Endothelial cell (in vitro differentiated cells): ENCODE results near the gene JAM2. TPM values are rescaled to one million over a fixed set of nuclear protein-coding genes. Genes with fewer than 3 reads are reported as not detected.
"Not testable (repeated sequence)": the region's sequence is repeated elsewhere in the genome, so short reads cannot be mapped to it uniquely, and the experiment has no call there.

Experiments used
- DNase-seq: peaks from one replicate; pipeline ENCODE4 v3.0.0; 2021; ENCODE audit warnings: low spot score
- H3K27ac Mint-ChIP-seq: one replicate; pipeline ENCODE4 v1.8.0; 2021; ENCODE audit warnings: mixed read lengths, inconsistent platforms; ENCODE audit not compliant: unreplicated experiment
- H3K27me3 Mint-ChIP-seq: one replicate; pipeline ENCODE4 v1.8.0; 2021; ENCODE audit warnings: mild to moderate bottlenecking, moderate library complexity, mixed read lengths, inconsistent platforms; ENCODE audit not compliant: unreplicated experiment
- H3K36me3 Mint-ChIP-seq: one replicate; pipeline ENCODE4 v1.8.0; 2021; ENCODE audit warnings: mild to moderate bottlenecking, low read depth, mixed read lengths, inconsistent platforms; ENCODE audit not compliant: unreplicated experiment
- H3K4me1 Mint-ChIP-seq: one replicate; pipeline ENCODE4 v1.8.0; 2021; ENCODE audit warnings: mild to moderate bottlenecking, mixed read lengths, inconsistent platforms; ENCODE audit not compliant: unreplicated experiment
- H3K4me3 Mint-ChIP-seq: one replicate; pipeline ENCODE4 v1.8.0; 2021; ENCODE audit warnings: mild to moderate bottlenecking, mixed read lengths, inconsistent platforms; ENCODE audit not compliant: unreplicated experiment
- H3K9me3 Mint-ChIP-seq: one replicate; pipeline ENCODE4 v1.8.0; 2021; ENCODE audit warnings: mixed read lengths, inconsistent platforms; ENCODE audit not compliant: unreplicated experiment
- CTCF ChIP-seq: fragments of 200-600 bp; sonication (generic); IDR thresholded peaks from one replicate; pipeline ENCODE4 v1.5.0; 2021; ENCODE audit warnings: antibody characterized with exemption; ENCODE audit not compliant: unreplicated experiment
- total RNA-seq: library from RNA; stranded (reverse); fragmentation: NEBNext Ultra II Directional; extraction: Animal tissue kit (Norgen Biotek cat#: 25700); gene quantifications from one replicate; pipeline ENCODE4 v1.2.1, GENCODE V29; 2021; ENCODE audit not compliant: unreplicated experiment

Gene JAM2
- total RNA-seq, 1 donor from 2014 or later: 0.77 TPM

DNA sequence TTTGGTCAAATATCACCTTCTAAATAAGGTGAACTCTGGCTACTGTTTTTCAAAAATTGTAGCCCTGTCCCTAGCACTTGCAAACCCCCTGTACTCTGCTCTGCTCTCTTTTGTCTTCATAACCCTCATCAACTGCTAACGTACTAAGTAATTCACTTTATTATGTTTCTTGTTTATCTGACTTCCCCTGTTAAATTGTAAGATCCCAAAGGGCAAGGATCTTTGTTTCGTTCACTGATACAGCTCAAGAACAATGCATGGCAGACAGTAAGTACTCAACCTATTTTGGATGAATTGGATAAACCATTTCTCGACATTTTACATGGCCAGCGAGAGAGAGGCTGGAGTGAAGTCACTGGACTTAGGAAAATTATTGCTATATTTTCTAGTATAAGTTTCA lies 48.7 kb downstream of the JAM2 start:
- no peaks in the 10 kb centered on the region for H3K27me3 Mint-ChIP-seq
- no peak overlapping the region for H3K4me3 Mint-ChIP-seq
- no peak overlapping the region for H3K27ac Mint-ChIP-seq
- no peaks in the 10 kb centered on the region for H3K36me3 Mint-ChIP-seq
- no peak for TF ChIP-seq CTCF
- no peaks in the 10 kb centered on the region for H3K9me3 Mint-ChIP-seq
- no peaks in the 10 kb centered on the region for H3K4me1 Mint-ChIP-seq
- no peak for DNase-seq

DNA sequence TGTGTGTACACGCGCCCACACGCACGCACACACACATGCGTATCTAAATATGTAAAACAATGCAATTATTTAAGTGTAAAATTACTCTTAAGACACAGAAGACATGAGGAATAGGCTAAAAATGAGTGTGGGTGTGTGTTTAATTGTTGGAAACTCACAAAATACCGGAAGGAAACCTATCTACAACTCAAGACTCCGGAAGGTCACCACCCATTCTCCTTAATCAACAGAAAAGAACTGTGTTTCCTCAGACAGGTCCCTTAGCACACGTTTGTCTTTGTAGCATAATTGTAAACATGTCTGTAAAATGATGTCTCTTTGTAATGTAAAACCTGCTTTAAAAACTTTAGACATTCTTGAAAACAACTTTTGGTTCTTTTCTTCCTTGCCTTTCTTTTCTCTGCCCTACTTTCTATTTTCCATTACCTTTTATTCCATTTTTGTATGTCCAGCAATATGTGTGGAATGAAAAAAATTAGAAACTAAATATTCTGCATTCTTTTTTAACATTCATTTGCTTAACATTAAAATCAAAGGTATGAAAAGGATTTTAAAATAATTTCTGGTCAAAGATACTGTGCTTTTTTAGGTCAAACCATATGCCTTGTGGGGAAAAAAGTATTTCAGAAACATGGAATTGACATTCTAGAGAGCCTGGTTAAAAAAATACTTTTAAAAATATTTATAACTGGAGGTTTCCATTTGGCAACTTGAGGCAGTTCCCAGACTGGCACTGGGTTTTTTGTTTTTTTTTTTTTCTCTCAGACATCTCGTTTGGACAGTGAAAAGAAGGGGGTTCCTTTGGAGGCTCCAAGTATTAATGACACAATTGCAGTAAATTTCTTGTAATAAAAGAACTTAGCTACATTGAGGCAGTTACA lies 49.5 kb downstream of the JAM2 start:
- Mint-ChIP-seq H3K4me1 (no peaks in the 10 kb centered on the region), H3K4me3 (no peak overlapping the region), H3K27me3 (no peaks in the 10 kb centered on the region), H3K9me3 (no peaks in the 10 kb centered on the region), H3K36me3 (no peaks in the 10 kb centered on the region), H3K27ac (no peak overlapping the region)
- no peak for DNase-seq
- TF ChIP-seq CTCF: no peak

GRCh38 chr21:25689226-25689625 lies 50.2 kb downstream of the JAM2 start:
- Mint-ChIP-seq H3K4me1 (no peaks in the 10 kb centered on the region), H3K9me3 (no peaks in the 10 kb centered on the region), H3K36me3 (no peaks in the 10 kb centered on the region), H3K27me3 (no peaks in the 10 kb centered on the region), H3K27ac (no peak overlapping the region), H3K4me3 (no peak overlapping the region)
- TF ChIP-seq CTCF: no peak
- DNase-seq: no peak

GRCh38 chr21:25691976-25692375 lies 52.9 kb downstream of the JAM2 start:
- DNase-seq: no peak
- Mint-ChIP-seq H3K4me1 (no peaks in the 10 kb centered on the region), H3K36me3 (no peaks in the 10 kb centered on the region), H3K27me3 (no peaks in the 10 kb centered on the region), H3K4me3 (no peak overlapping the region), H3K27ac (no peak overlapping the region), H3K9me3 (no peaks in the 10 kb centered on the region)
- TF ChIP-seq CTCF: no peak

GRCh38 chr21:25695461-25695860 lies 56.4 kb downstream of the JAM2 start:
- not testable (repeated sequence) for H3K9me3 Mint-ChIP-seq, DNase-seq, H3K27ac Mint-ChIP-seq, H3K4me1 Mint-ChIP-seq, H3K36me3 Mint-ChIP-seq, H3K4me3 Mint-ChIP-seq, H3K27me3 Mint-ChIP-seq
